ENCODE data around the gene UBASH3A.

GRCh38 chr21:42429856-42430255, 26.2 kb downstream of the UBASH3A start:
- TF ChIP-seq YY1 (IDR thresholded peaks at IDR 0.05; ENCODE audit: low read depth) (no peak), USF1 (IDR thresholded peaks at IDR 0.05; ENCODE audit: borderline replicate concordance, low read depth) (no peak), REST (IDR thresholded peaks at IDR 0.05; ENCODE audit: low read depth, low read length) (no peak), SIN3A (IDR thresholded peaks at IDR 0.05; ENCODE audit: borderline replicate concordance, low read depth, low read length) (no peak), RXRA (IDR thresholded peaks at IDR 0.05; ENCODE audit: borderline replicate concordance, low read depth) (no peak), POLR2AphosphoS5 (IDR thresholded peaks at IDR 0.05; ENCODE audit: low read depth, low read length) (no peak), RCOR1 (IDR thresholded peaks at IDR 0.05; ENCODE audit: low read length) (no peak), RAD21 (IDR thresholded peaks at IDR 0.05; ENCODE audit: low read length) (no peak), PBX3 (IDR thresholded peaks at IDR 0.05) (no peak), JUND (IDR thresholded peaks at IDR 0.05) (no peak)
